WTC11 (cell line): ENCODE results near the gene SDS. TPM values are rescaled to one million over a fixed set of nuclear protein-coding genes. Genes with fewer than 3 reads are reported as not detected.

ENCODE experiments used
- ATAC-seq: fragments of 200-7000 bp; cut with Tn5 transposase; 2 replicates; pipeline ENCODE4 v1.10.0; 2021; ENCODE audit warnings: mild to moderate bottlenecking, moderate library complexity
- CTCF ChIA-PET: fragments of 300-600 bp; sonication (Branson Sonifier 250); formaldehyde crosslinking; loops from one replicate; lab custom pipeline; 2021; ENCODE audit warnings: antibody characterized with exemption; lab: Charles Lee
- POLR2A ChIA-PET: fragments of 350-600 bp; sonication (Branson Sonifier 250); formaldehyde crosslinking; loops from one replicate; lab custom pipeline; 2021; ENCODE audit warnings: antibody characterized with exemption; lab: Charles Lee
- DNase-seq: peaks from one replicate; pipeline ENCODE4 v3.0.0; 2021; ENCODE audit warnings: low spot score
- H3K27ac Mint-ChIP-seq: 2 replicates; pipeline ENCODE4 v1.8.0; 2021; ENCODE audit warnings: mixed read lengths
- H3K27me3 Mint-ChIP-seq: 2 replicates; pipeline ENCODE4 v1.8.0; 2021; ENCODE audit warnings: low read depth, mild to moderate bottlenecking, moderate library complexity, mixed read lengths
- H3K36me3 Mint-ChIP-seq: 2 replicates; pipeline ENCODE4 v1.8.0; 2021; ENCODE audit warnings: mixed read lengths
- H3K4me1 Mint-ChIP-seq: 2 replicates; pipeline ENCODE4 v1.8.0; 2022; ENCODE audit warnings: mixed read lengths
- H3K4me3 Mint-ChIP-seq: 2 replicates; pipeline ENCODE4 v1.8.0; 2021; ENCODE audit warnings: mild to moderate bottlenecking, moderate library complexity, mixed read lengths
- H3K9me3 Mint-ChIP-seq: 2 replicates; pipeline ENCODE4 v1.8.0; 2021; ENCODE audit warnings: mixed read lengths
- ARID4B ChIP-seq: sonication (generic); formaldehyde crosslinking; IDR thresholded peaks from 2 replicates; pipeline ENCODE4 v1.8.0; 2023; ENCODE audit warnings: missing genetic modification reagents, mild to moderate bottlenecking, borderline replicate concordance
- CDX4 ChIP-seq: fragments of 250-450 bp; sonication (Bioruptor Pico); IDR thresholded peaks from 2 replicates; pipeline ENCODE4 v1.9.0; 2021; ENCODE audit warnings: moderate library complexity, mild to moderate bottlenecking, inconsistent platforms, borderline replicate concordance
- CREB1 ChIP-seq: sonication (generic); formaldehyde crosslinking; IDR thresholded peaks from 2 replicates; pipeline ENCODE4 v1.8.0; 2023; ENCODE audit warnings: mild to moderate bottlenecking, missing genetic modification reagents
- CREM ChIP-seq: sonication (generic); formaldehyde crosslinking; IDR thresholded peaks from 2 replicates; pipeline ENCODE4 v1.8.1; 2022; ENCODE audit warnings: mild to moderate bottlenecking, missing genetic modification reagents, moderate library complexity
- ELF4 ChIP-seq: sonication (generic); formaldehyde crosslinking; IDR thresholded peaks from 2 replicates; pipeline ENCODE4 v1.8.1; 2022; ENCODE audit warnings: low read depth, mild to moderate bottlenecking, moderate library complexity, missing genetic modification reagents
- EMX1 ChIP-seq: fragments of 250-450 bp; sonication (Bioruptor Pico); IDR thresholded peaks from 2 replicates; pipeline ENCODE4 v1.8.0; 2021; ENCODE audit warnings: mild to moderate bottlenecking
- HMGA2 ChIP-seq: fragments of 250-450 bp; sonication (Bioruptor Pico); IDR thresholded peaks from 2 replicates; pipeline ENCODE4 v1.4.0; 2021; ENCODE audit warnings: mild to moderate bottlenecking, moderate library complexity
- KAT7 ChIP-seq: sonication (generic); formaldehyde crosslinking; IDR thresholded peaks from 2 replicates; pipeline ENCODE4 v1.8.1; 2023; ENCODE audit warnings: missing genetic modification reagents, mild to moderate bottlenecking, borderline replicate concordance
- MAX ChIP-seq: sonication (generic); formaldehyde crosslinking; IDR thresholded peaks from 2 replicates; pipeline ENCODE4 v1.8.0; 2022; ENCODE audit warnings: mild to moderate bottlenecking, missing genetic modification reagents
- MYBL2 ChIP-seq: sonication (generic); formaldehyde crosslinking; IDR thresholded peaks from 2 replicates; pipeline ENCODE4 v1.8.1; 2023; ENCODE audit warnings: mild to moderate bottlenecking, moderate library complexity, missing genetic modification reagents
- NR1H2 ChIP-seq: sonication (generic); formaldehyde crosslinking; IDR thresholded peaks from 2 replicates; pipeline ENCODE4 v1.9.0; 2021; ENCODE audit warnings: mild to moderate bottlenecking, moderate library complexity, missing genetic modification reagents
- SMAD3 ChIP-seq: sonication (generic); formaldehyde crosslinking; IDR thresholded peaks from 2 replicates; pipeline ENCODE4 v1.8.0; 2022; ENCODE audit warnings: missing genetic modification reagents, mild to moderate bottlenecking, borderline replicate concordance
- SOX15 ChIP-seq: fragments of 250-450 bp; sonication (Bioruptor Pico); IDR thresholded peaks from 2 replicates; pipeline ENCODE4 v1.9.0; 2021; ENCODE audit warnings: mild to moderate bottlenecking
- TCF7 ChIP-seq: sonication (generic); formaldehyde crosslinking; IDR thresholded peaks from 2 replicates; pipeline ENCODE4 v1.8.0; 2022; ENCODE audit warnings: mild to moderate bottlenecking, low read depth, missing genetic modification reagents, moderate library complexity
- TEAD1 ChIP-seq: sonication (generic); formaldehyde crosslinking; IDR thresholded peaks from 2 replicates; pipeline ENCODE4 v1.8.0; 2022; ENCODE audit warnings: mild to moderate bottlenecking, missing genetic modification reagents
- ZMAT4 ChIP-seq: fragments of 250-450 bp; sonication (Bioruptor Pico); IDR thresholded peaks from 2 replicates; pipeline ENCODE4 v1.9.0; 2021; ENCODE audit warnings: mild to moderate bottlenecking
- ZNF138 ChIP-seq: sonication (generic); formaldehyde crosslinking; conservative IDR thresholded peaks from 2 replicates; pipeline ENCODE4 v1.8.1; 2022; ENCODE audit warnings: mild to moderate bottlenecking, moderate library complexity, missing genetic modification reagents
- ZNF219 ChIP-seq: sonication (generic); formaldehyde crosslinking; IDR thresholded peaks from 2 replicates; pipeline ENCODE4 v1.8.0; 2023; ENCODE audit warnings: missing genetic modification reagents, mild to moderate bottlenecking, borderline replicate concordance
- ZNF232 ChIP-seq: sonication (generic); formaldehyde crosslinking; IDR thresholded peaks from 2 replicates; pipeline ENCODE4 v1.8.0; 2022; ENCODE audit warnings: mild to moderate bottlenecking, missing genetic modification reagents
- ZNF396 ChIP-seq: fragments of 250-450 bp; sonication (Bioruptor Pico); IDR thresholded peaks from 2 replicates; pipeline ENCODE4 v1.8.0; 2021; ENCODE audit warnings: mild to moderate bottlenecking, moderate library complexity, borderline replicate concordance
- ZNF423 ChIP-seq: fragments of 250-450 bp; sonication (Bioruptor Pico); IDR thresholded peaks from 2 replicates; pipeline ENCODE4 v2.1.2; 2022; ENCODE audit warnings: mild to moderate bottlenecking, moderate library complexity
- ZSCAN18 ChIP-seq: fragments of 250-450 bp; sonication (Bioruptor Pico); IDR thresholded peaks from 2 replicates; pipeline ENCODE4 v2.1.2; 2022; ENCODE audit warnings: mild to moderate bottlenecking, moderate library complexity
- total RNA-seq: library from RNA; stranded (reverse); gene quantifications from 3 replicates; pipeline ENCODE4 v1.2.3, GENCODE V29; 2021
- TF ChIP-seq, protein P1 (sequence below): sonication (generic); formaldehyde crosslinking; IDR thresholded peaks from 2 replicates; pipeline ENCODE4 v1.8.1; 2023; ENCODE audit warnings: mild to moderate bottlenecking, missing genetic modification reagents, moderate library complexity
- TF ChIP-seq, protein P2 (sequence below): sonication (generic); formaldehyde crosslinking; IDR thresholded peaks from 2 replicates; pipeline ENCODE4 v1.8.1; 2023; ENCODE audit warnings: mild to moderate bottlenecking, missing genetic modification reagents
- TF ChIP-seq, protein P3 (sequence below): sonication (generic); formaldehyde crosslinking; IDR thresholded peaks from 2 replicates; pipeline ENCODE4 v1.8.0; 2022; ENCODE audit warnings: mild to moderate bottlenecking, missing genetic modification reagents

The SDS gene
- total RNA-seq, 1 experiment from 2014 or later = 0.31 TPM

DNA sequence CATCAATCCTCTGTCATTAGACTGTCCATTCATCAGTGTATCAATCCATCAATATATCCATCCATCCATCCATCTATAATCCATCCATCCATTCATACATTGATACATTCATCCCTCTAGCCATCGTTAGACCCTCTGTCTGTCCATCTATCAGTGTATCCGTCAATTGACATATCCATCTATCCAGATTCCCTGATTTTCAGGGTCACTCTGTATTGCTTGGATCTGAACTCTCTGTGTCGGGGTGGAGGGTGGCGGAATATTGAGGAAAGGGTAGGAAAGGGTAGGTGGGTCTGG lies 35.6 kb upstream of the SDS start:
- POLR2A ChIA-PET = no interaction called here
- H3K36me3 Mint-ChIP-seq = no peaks in the 10 kb centered on the region
- TF ChIP-seq ELF4 = no peak
- TF ChIP-seq ZMAT4 = no peak
- no peak for TF ChIP-seq MAX (CRISPR knock-in tag)
- no peak for TF ChIP-seq TCF7 (CRISPR knock-in tag)
- TF ChIP-seq ZNF396 (CRISPR knock-in tag) = no peak
- no peak for TF ChIP-seq CREM (CRISPR knock-in tag)
- TF ChIP-seq TEAD1 (CRISPR knock-in tag) = no peak
- no peak for TF ChIP-seq ZNF219 (CRISPR knock-in tag)
- no peak for TF ChIP-seq SOX15
- TF ChIP-seq, protein P1, sequence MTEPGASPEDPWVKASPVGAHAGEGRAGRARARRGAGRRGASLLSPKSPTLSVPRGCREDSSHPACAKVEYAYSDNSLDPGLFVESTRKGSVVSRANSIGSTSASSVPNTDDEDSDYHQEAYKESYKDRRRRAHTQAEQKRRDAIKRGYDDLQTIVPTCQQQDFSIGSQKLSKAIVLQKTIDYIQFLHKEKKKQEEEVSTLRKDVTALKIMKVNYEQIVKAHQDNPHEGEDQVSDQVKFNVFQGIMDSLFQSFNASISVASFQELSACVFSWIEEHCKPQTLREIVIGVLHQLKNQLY (CRISPR knock-in tag) = no peak
- no peak for TF ChIP-seq ZNF232 (CRISPR knock-in tag)
- TF ChIP-seq CDX4 (CRISPR knock-in tag) = no peak

GRCh38 chr12:113438523-113439300 lies 35.0 kb upstream of the SDS start:
- Mint-ChIP-seq H3K4me3 (no peak overlapping the region), H3K27ac (no peak overlapping the region), H3K4me1 (peaks cover 3% of the 10 kb centered on the region; the same call in 1 of the 2 replicates), H3K9me3 (no peaks in the 10 kb centered on the region), H3K36me3 (no peaks in the 10 kb centered on the region), H3K27me3 (no peaks in the 10 kb centered on the region)
- CTCF ChIA-PET = interaction anchor here (0.7 kb wide), 1 partner anchor 13 kb away, joined by 4 read pairs; no protein-coding TSS in a partner anchor
- POLR2A ChIA-PET = no interaction called here
- no peak for ATAC-seq
- no peak for DNase-seq
- no peak for TF ChIP-seq ZNF423 (CRISPR knock-in tag)
- no peak for TF ChIP-seq MAX (CRISPR knock-in tag)
- TF ChIP-seq, protein P2, sequence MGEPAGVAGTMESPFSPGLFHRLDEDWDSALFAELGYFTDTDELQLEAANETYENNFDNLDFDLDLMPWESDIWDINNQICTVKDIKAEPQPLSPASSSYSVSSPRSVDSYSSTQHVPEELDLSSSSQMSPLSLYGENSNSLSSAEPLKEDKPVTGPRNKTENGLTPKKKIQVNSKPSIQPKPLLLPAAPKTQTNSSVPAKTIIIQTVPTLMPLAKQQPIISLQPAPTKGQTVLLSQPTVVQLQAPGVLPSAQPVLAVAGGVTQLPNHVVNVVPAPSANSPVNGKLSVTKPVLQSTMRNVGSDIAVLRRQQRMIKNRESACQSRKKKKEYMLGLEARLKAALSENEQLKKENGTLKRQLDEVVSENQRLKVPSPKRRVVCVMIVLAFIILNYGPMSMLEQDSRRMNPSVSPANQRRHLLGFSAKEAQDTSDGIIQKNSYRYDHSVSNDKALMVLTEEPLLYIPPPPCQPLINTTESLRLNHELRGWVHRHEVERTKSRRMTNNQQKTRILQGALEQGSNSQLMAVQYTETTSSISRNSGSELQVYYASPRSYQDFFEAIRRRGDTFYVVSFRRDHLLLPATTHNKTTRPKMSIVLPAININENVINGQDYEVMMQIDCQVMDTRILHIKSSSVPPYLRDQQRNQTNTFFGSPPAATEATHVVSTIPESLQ = no peak
- no peak for TF ChIP-seq NR1H2 (CRISPR knock-in tag)
- TF ChIP-seq TEAD1 (CRISPR knock-in tag) = no peak
- TF ChIP-seq, protein P3, sequence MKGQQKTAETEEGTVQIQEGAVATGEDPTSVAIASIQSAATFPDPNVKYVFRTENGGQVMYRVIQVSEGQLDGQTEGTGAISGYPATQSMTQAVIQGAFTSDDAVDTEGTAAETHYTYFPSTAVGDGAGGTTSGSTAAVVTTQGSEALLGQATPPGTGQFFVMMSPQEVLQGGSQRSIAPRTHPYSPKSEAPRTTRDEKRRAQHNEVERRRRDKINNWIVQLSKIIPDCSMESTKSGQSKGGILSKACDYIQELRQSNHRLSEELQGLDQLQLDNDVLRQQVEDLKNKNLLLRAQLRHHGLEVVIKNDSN (CRISPR knock-in tag) = no peak
- TF ChIP-seq KAT7 (CRISPR knock-in tag) = no peak
- no peak for TF ChIP-seq EMX1
- TF ChIP-seq ZNF138 = no peak
- no peak for TF ChIP-seq HMGA2 (CRISPR knock-in tag)
- no peak for TF ChIP-seq SMAD3
- TF ChIP-seq ARID4B (CRISPR knock-in tag) = no peak
- TF ChIP-seq ZSCAN18 = no peak
- TF ChIP-seq CREB1 (CRISPR knock-in tag) = no peak
- TF ChIP-seq MYBL2 (CRISPR knock-in tag) = no peak

More for the DNA sequence above, 35.6 kb upstream of the SDS start:
- CTCF ChIA-PET = interaction anchor here (0.7 to 2.3 kb wide), 8 partner anchors 14 to 380 kb away, joined by 3 to 11 read pairs (median 5); no protein-coding TSS in a partner anchor
- Mint-ChIP-seq H3K4me3 (no peak overlapping the region), H3K4me1 (peaks cover 3% of the 10 kb centered on the region; the same call in 1 of the 2 replicates), H3K27me3 (no peaks in the 10 kb centered on the region), H3K9me3 (no peaks in the 10 kb centered on the region), H3K27ac (no peak overlapping the region)
- ATAC-seq (no peak), DNase-seq (no peak)
